ENCODE results near the gene LCN6.

GRCh38 chr9:136748201-136748600 lies at the start of gene LCN6:
- TF ChIP-seq POLR2A (IDR thresholded peaks at IDR 0.05), result no peak
- no peak for TF ChIP-seq CTCF (IDR thresholded peaks at IDR 0.05)
- no peak for TF ChIP-seq EP300 (IDR thresholded peaks at IDR 0.05)
- no peak for TF ChIP-seq POLR2AphosphoS5 (IDR thresholded peaks at IDR 0.05)

Data from suprapubic skin (tissue), 4 donors.